IPS-20b (cell line): ENCODE data around the gene SMPDL3A.

Experiments
- H3K27ac ChIP-seq: one replicate; pipeline ENCODE4 v1.5.1; 2013; ENCODE audit warnings: low read length
- H3K27me3 ChIP-seq: 2 replicates; pipeline ENCODE4 v1.6.1; 2013; ENCODE audit warnings: mild to moderate bottlenecking, low read length, inconsistent platforms; ENCODE audit not compliant: insufficient read depth
- H3K36me3 ChIP-seq: 2 replicates; pipeline ENCODE4 v1.6.1; 2013; ENCODE audit warnings: low read depth, mild to moderate bottlenecking, inconsistent platforms, low read length, moderate library complexity; ENCODE audit not compliant: insufficient read depth
- H3K4me1 ChIP-seq: 2 replicates; pipeline ENCODE4 v1.6.1; 2013; ENCODE audit warnings: mild to moderate bottlenecking, control low read depth, inconsistent platforms, low read length, moderate library complexity; ENCODE audit not compliant: insufficient read depth
- H3K4me3 ChIP-seq: 2 replicates; pipeline ENCODE4 v1.5.1; 2013; ENCODE audit warnings: mild to moderate bottlenecking, low read length, inconsistent platforms
- H3K9ac ChIP-seq: 2 replicates; pipeline ENCODE4 v1.6.1; 2013; ENCODE audit warnings: low read depth, mild to moderate bottlenecking, inconsistent platforms, low read length, moderate library complexity
- H3K9me3 ChIP-seq: 2 replicates; pipeline ENCODE4 v1.6.1; 2013; ENCODE audit warnings: mild to moderate bottlenecking, low read depth, low read length, inconsistent platforms; ENCODE audit not compliant: insufficient read depth

The SMPDL3A gene

GRCh38 chr6:122833021-122833491 lies 44.0 kb downstream of the SMPDL3A start:
- no peaks in the 10 kb centered on the region for H3K9me3 ChIP-seq
- H3K4me3 ChIP-seq: no peak overlapping the region; the same call in 1 of the 2 replicates
- H3K27ac ChIP-seq: no peak overlapping the region
- peaks cover 21% of the 10 kb centered on the region; the same call in 1 of the 2 replicates for H3K4me1 ChIP-seq
- no peaks in the 10 kb centered on the region for H3K36me3 ChIP-seq
- H3K9ac ChIP-seq: no peak overlapping the region; the same call in 1 of the 2 replicates
- no peaks in the 10 kb centered on the region for H3K27me3 ChIP-seq

- peaks cover 9% of the 10 kb centered on the region for H3K4me1 ChIP-seq
- H3K9me3 ChIP-seq: no peaks in the 10 kb centered on the region
- no peaks in the 10 kb centered on the region for H3K27me3 ChIP-seq
- H3K27ac ChIP-seq: no peak overlapping the region
- no peak overlapping the region for H3K9ac ChIP-seq
- H3K36me3 ChIP-seq: no peaks in the 10 kb centered on the region
- H3K4me3 ChIP-seq: no peak overlapping the region
Measured at GRCh38 chr6:122838060-122838780, 49.2 kb downstream of the SMPDL3A start.

DNA sequence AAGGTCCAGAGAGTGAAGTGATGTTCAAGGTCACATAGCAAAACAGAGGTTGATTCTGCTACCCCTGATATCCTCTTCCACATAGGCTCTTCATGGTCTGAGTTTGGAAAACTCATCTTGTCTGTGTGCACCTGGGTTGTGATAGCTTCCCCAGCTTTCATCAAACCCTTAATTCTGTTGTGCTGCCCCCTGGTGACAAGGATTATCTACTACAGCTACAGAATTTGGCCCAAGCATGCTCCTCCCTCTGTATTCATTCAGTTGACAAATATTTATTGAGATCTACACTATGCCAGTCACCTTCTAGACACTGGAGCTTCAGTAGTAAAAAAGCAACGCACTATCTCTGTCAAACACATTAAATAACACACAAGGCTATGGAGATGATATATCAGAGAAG lies 50.4 kb downstream of the SMPDL3A start:
- no peaks in the 10 kb centered on the region for H3K36me3 ChIP-seq
- H3K4me3 ChIP-seq: no peak overlapping the region
- H3K4me1 ChIP-seq: no peaks in the 10 kb centered on the region; the same call in none of the 2 replicates
- no peak overlapping the region for H3K9ac ChIP-seq
- no peaks in the 10 kb centered on the region for H3K27me3 ChIP-seq
- H3K9me3 ChIP-seq: no peaks in the 10 kb centered on the region
- no peak overlapping the region for H3K27ac ChIP-seq

DNA sequence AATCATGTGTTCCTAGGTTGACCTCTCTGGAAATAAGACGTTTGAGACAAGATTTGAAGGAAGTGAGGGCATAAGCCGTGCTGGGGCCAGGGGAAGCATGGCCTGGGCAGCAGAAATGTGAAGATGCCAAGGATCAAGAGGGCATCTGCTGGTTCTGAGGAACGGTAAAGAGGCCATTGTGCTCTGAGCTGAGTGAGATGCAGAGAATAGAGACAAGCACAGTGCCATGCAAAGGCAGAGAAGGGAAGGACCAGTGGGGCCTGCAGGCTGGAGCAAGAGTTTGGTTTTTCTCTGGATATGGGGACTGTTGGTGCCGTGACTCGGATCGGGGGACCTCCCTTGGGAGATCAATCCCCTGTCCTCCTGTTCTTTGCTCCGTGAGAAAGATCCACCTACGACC lies 50.8 kb downstream of the SMPDL3A start:
- no peaks in the 10 kb centered on the region; the same call in 1 of the 2 replicates for H3K4me1 ChIP-seq
- no peak overlapping the region for H3K27ac ChIP-seq
- H3K36me3 ChIP-seq: no peaks in the 10 kb centered on the region

GRCh38 chr6:122845464-122845863 lies 56.4 kb downstream of the SMPDL3A start:
- no peaks in the 10 kb centered on the region for H3K9me3 ChIP-seq
- no peaks in the 10 kb centered on the region for H3K27me3 ChIP-seq
- no peak overlapping the region for H3K27ac ChIP-seq
- peaks cover 6% of the 10 kb centered on the region; the same call in 1 of the 2 replicates for H3K4me1 ChIP-seq
- H3K9ac ChIP-seq: no peak overlapping the region
- no peaks in the 10 kb centered on the region for H3K36me3 ChIP-seq
- no peak overlapping the region for H3K4me3 ChIP-seq

More for the DNA sequence above, 50.8 kb downstream of the SMPDL3A start:
- no peak overlapping the region for H3K4me3 ChIP-seq
- no peaks in the 10 kb centered on the region for H3K27me3 ChIP-seq
- no peak overlapping the region for H3K9ac ChIP-seq
- no peaks in the 10 kb centered on the region for H3K9me3 ChIP-seq

DNA sequence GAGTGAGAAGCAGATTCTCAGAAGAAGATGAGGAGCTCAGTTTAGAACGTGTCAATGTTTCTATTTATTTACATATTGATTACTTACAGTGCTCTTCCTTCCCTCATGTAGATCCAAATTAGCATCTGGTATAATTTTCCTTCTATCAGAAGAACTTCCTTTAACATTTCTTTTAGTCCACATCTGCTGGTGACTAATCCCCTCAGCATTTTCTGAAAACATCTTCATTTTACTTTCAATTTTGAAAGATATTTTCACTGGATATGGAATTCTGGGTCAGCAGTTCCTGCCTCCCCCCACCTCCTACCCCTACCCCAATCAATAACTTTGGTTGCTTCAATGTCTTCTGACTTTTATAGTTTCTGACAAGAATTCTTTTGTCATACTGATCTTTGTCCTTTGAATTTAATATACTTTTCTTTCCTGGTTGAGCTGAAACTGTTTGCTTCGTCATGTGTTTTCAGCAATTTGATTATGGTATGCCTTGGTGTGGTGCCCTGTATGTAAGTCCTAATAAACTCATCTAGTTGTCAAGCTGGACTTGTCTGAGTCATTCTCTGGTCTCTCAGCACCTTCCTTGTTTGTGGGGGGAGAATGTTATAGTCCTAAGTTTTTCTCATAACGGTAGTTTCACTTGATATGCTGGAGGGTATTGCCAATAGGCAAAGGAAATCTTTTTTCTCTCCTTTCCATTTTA lies 57.0 kb downstream of the SMPDL3A start:
- Histone ChIP-seq H3K9ac (no peak overlapping the region), H3K36me3 (no peaks in the 10 kb centered on the region), H3K4me1 (peaks cover 6% of the 10 kb centered on the region; the same call in 1 of the 2 replicates), H3K4me3 (no peak overlapping the region), H3K9me3 (no peaks in the 10 kb centered on the region), H3K27me3 (no peaks in the 10 kb centered on the region), H3K27ac (no peak overlapping the region)

GRCh38 chr6:122853259-122853995 lies 64.4 kb downstream of the SMPDL3A start:
- no peaks in the 10 kb centered on the region for H3K4me1 ChIP-seq
- no peaks in the 10 kb centered on the region for H3K27me3 ChIP-seq

More at GRCh38 chr6:122853259-122853995, 64.4 kb downstream of the SMPDL3A start:
- Histone ChIP-seq H3K36me3 (no peaks in the 10 kb centered on the region), H3K4me3 (no peak overlapping the region), H3K9me3 (no peaks in the 10 kb centered on the region), H3K27ac (no peak overlapping the region), H3K9ac (no peak overlapping the region)
